Astrocyte (in vitro differentiated cells and primary cell): ENCODE results near the gene S100A16. TPM values are rescaled to one million over a fixed set of nuclear protein-coding genes. Genes with fewer than 3 reads are reported as not detected.

Experiments used
- DNase-seq: peaks from one replicate; pipeline ENCODE4 v3.0.0-alpha.2; 2010; ENCODE audit warnings: low read depth
- FAIRE-seq: peaks from 2 replicates; lab custom pipeline; 2011; peaks lifted over from hg19 to GRCh38; lab: Jason Lieb, UNC
- H2AFZ ChIP-seq: 2 replicates; pipeline ENCODE4 v1.6.0; 2012; ENCODE audit warnings: low read depth, low read length, inconsistent platforms
- H3K27ac ChIP-seq: 2 replicates; pipeline ENCODE4 v1.5.1; 2011; ENCODE audit warnings: low read depth, low read length, inconsistent platforms
- H3K27me3 ChIP-seq: 2 replicates; pipeline ENCODE4 v1.6.0; 2011; ENCODE audit warnings: low read length, inconsistent platforms; ENCODE audit not compliant: insufficient read depth
- H3K36me3 ChIP-seq: 2 replicates; pipeline ENCODE4 v1.5.1; 2011; ENCODE audit warnings: low read length, inconsistent platforms; ENCODE audit not compliant: insufficient read depth
- H3K4me1 ChIP-seq: 2 replicates; pipeline ENCODE4 v1.5.1; 2011; ENCODE audit warnings: low read length, inconsistent platforms; ENCODE audit not compliant: insufficient read depth
- H3K4me2 ChIP-seq: 2 replicates; pipeline ENCODE4 v1.6.0; 2012; ENCODE audit warnings: low read length, inconsistent platforms
- H3K4me3 ChIP-seq: 2 replicates; pipeline ENCODE4 v1.5.1; 2011; ENCODE audit warnings: low read depth, mild to moderate bottlenecking, low read length, inconsistent platforms; ENCODE audit not compliant: insufficient read depth
- H3K79me2 ChIP-seq: 2 replicates; pipeline ENCODE4 v1.6.0; 2012; ENCODE audit warnings: mild to moderate bottlenecking, low read length, inconsistent platforms; ENCODE audit not compliant: insufficient read depth
- H3K9ac ChIP-seq: 2 replicates; pipeline ENCODE4 v1.6.0; 2012; ENCODE audit warnings: mild to moderate bottlenecking, low read length, inconsistent platforms
- H3K9me3 ChIP-seq: 2 replicates; pipeline ENCODE4 v1.5.1; 2012; ENCODE audit warnings: low read depth, mild to moderate bottlenecking, low read length, inconsistent platforms; ENCODE audit not compliant: insufficient read depth
- H4K20me1 ChIP-seq: 2 replicates; pipeline ENCODE4 v1.6.0; 2012; ENCODE audit warnings: low read length, inconsistent platforms; ENCODE audit not compliant: insufficient read depth
- H3K27ac Mint-ChIP-seq: one replicate; pipeline ENCODE4 v1.8.0; 2021; ENCODE audit warnings: mild to moderate bottlenecking, mixed read lengths; ENCODE audit not compliant: unreplicated experiment
- H3K27me3 Mint-ChIP-seq: one replicate; pipeline ENCODE4 v1.8.0; 2021; ENCODE audit warnings: low read depth, mixed read lengths; ENCODE audit not compliant: unreplicated experiment
- H3K36me3 Mint-ChIP-seq: one replicate; pipeline ENCODE4 v1.8.0; 2021; ENCODE audit warnings: low read depth, mixed read lengths; ENCODE audit not compliant: unreplicated experiment
- H3K4me1 Mint-ChIP-seq: one replicate; pipeline ENCODE4 v1.8.0; 2021; ENCODE audit warnings: low read depth, mixed read lengths; ENCODE audit not compliant: unreplicated experiment
- H3K4me3 Mint-ChIP-seq: one replicate; pipeline ENCODE4 v1.8.0; 2021; ENCODE audit warnings: mild to moderate bottlenecking, moderate library complexity, mixed read lengths; ENCODE audit not compliant: unreplicated experiment
- H3K9me3 Mint-ChIP-seq: one replicate; pipeline ENCODE4 v1.8.0; 2021; ENCODE audit warnings: mild to moderate bottlenecking, mixed read lengths; ENCODE audit not compliant: unreplicated experiment
- CTCF ChIP-seq: IDR thresholded peaks from 2 replicates; pipeline ENCODE4 v1.5.1; 2011; ENCODE audit warnings: low read depth, mild to moderate bottlenecking, inconsistent platforms, low read length, moderate library complexity; ENCODE audit not compliant: insufficient read depth
- EZH2 ChIP-seq: IDR thresholded peaks from 2 replicates; pipeline ENCODE4 v1.6.1; 2012; ENCODE audit warnings: mild to moderate bottlenecking, low read length, inconsistent platforms; ENCODE audit not compliant: insufficient read depth
- total RNA-seq: library from RNA; stranded (reverse); gene quantifications from 2 replicates; pipeline ENCODE4 v1.2.1, GENCODE V29; 2021

Gene S100A16
- total RNA-seq, 1 donor from 2014 or later: 54.4 TPM

DNA sequence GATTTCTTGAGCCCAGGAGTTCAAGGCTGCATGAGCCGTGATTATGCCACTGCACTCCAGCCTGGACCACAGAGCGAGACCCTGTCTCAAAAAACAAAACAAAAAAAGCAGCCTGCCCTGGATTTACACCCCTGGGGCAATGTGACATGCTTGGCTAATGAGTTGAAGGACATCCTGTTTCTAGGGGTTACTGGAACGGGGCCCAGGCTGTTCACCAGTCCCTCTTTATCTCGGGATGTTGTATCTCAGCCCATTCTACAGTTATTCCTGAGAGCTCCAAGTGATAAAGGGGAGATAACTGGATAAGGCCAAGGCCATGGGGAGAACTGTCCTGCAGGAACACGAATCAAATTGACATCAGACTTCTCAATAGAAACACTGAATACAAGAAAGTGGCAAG is 25.6 kb downstream of the S100A16 start:
- Mint-ChIP-seq H3K27ac (no peak overlapping the region), H3K9me3 (no peaks in the 10 kb centered on the region), H3K4me1 (no peaks in the 10 kb centered on the region), H3K36me3 (no peaks in the 10 kb centered on the region), H3K27me3 (no peaks in the 10 kb centered on the region), H3K4me3 (no peak overlapping the region)
- Histone ChIP-seq H3K4me2 (no peak overlapping the region), H3K9ac (no peak overlapping the region), H3K27ac (no peak overlapping the region), H3K36me3 (no peaks in the 10 kb centered on the region), H3K79me2 (no peaks in the 10 kb centered on the region), H3K27me3 (no peaks in the 10 kb centered on the region), H3K4me3 (no peak overlapping the region), H4K20me1 (no peaks in the 10 kb centered on the region), H2AFZ (no peak overlapping the region), H3K4me1 (peaks cover 7% of the 10 kb centered on the region), H3K9me3 (no peaks in the 10 kb centered on the region)
- no peak for DNase-seq
- FAIRE-seq: no peak
- TF ChIP-seq CTCF (no peak), EZH2 (no peak)

DNA sequence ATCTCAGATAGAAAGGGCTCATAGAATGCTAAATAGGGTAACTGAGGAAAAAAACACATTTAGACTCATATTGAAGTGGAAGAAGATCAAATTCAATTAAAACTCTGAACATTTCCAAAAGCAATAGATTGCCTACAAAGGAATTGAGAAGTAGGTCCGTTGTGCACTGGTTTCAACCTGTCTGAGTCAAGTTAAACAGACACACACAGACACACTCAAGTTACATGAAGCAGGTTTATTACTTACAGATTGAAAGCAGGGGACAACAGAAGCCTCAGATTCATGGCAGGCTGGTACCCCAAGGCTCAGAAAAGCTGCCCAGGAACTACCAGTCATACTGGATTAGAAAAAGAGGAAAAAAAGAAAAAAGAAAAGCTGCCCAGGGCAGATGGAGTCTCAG is 26.6 kb downstream of the S100A16 start:
- H3K4me3 ChIP-seq: no peak overlapping the region
- H3K27ac Mint-ChIP-seq: no peak overlapping the region
- no peak for TF ChIP-seq EZH2
- no peak for TF ChIP-seq CTCF
- no peak for FAIRE-seq
- H3K9me3 ChIP-seq: no peaks in the 10 kb centered on the region
- DNase-seq: no peak
- no peaks in the 10 kb centered on the region for H3K27me3 ChIP-seq
- no peaks in the 10 kb centered on the region for H3K36me3 Mint-ChIP-seq
- no peaks in the 10 kb centered on the region for H3K4me1 Mint-ChIP-seq
- no peak overlapping the region for H3K27ac ChIP-seq
- H2AFZ ChIP-seq: no peak overlapping the region
- H3K36me3 ChIP-seq: no peaks in the 10 kb centered on the region
- H3K4me2 ChIP-seq: no peak overlapping the region
- H3K27me3 Mint-ChIP-seq: no peaks in the 10 kb centered on the region
- peaks cover 7% of the 10 kb centered on the region for H3K4me1 ChIP-seq
- no peaks in the 10 kb centered on the region for H4K20me1 ChIP-seq
- H3K9ac ChIP-seq: no peak overlapping the region
- H3K79me2 ChIP-seq: no peaks in the 10 kb centered on the region
- H3K4me3 Mint-ChIP-seq: no peak overlapping the region
- H3K9me3 Mint-ChIP-seq: no peaks in the 10 kb centered on the region

GRCh38 chr1:153585006-153585405 is 27.9 kb downstream of the S100A16 start:
- Histone ChIP-seq H3K4me2 (no peak overlapping the region), H3K79me2 (no peaks in the 10 kb centered on the region), H3K9me3 (no peaks in the 10 kb centered on the region), H3K9ac (no peak overlapping the region), H3K36me3 (no peaks in the 10 kb centered on the region), H4K20me1 (no peaks in the 10 kb centered on the region), H2AFZ (no peak overlapping the region), H3K4me1 (peaks cover 7% of the 10 kb centered on the region), H3K4me3 (no peak overlapping the region), H3K27ac (no peak overlapping the region), H3K27me3 (no peaks in the 10 kb centered on the region)
- FAIRE-seq (no peak), DNase-seq (no peak)
- no peaks in the 10 kb centered on the region for H3K36me3 Mint-ChIP-seq
- no peak overlapping the region for H3K27ac Mint-ChIP-seq
- no peaks in the 10 kb centered on the region for H3K27me3 Mint-ChIP-seq
- TF ChIP-seq CTCF (no peak), EZH2 (no peak)
- H3K9me3 Mint-ChIP-seq: no peaks in the 10 kb centered on the region
- no peaks in the 10 kb centered on the region for H3K4me1 Mint-ChIP-seq
- H3K4me3 Mint-ChIP-seq: no peak overlapping the region
